IMR-90 (cell line): ENCODE measurements around the gene DNAH5. TPM values are rescaled to one million over a fixed set of nuclear protein-coding genes. Genes with fewer than 3 reads are reported as not detected.

ENCODE experiments used
- ATAC-seq: fragments of 200-7000 bp; cut with Tn5 transposase; 2 replicates; pipeline ENCODE4 v1.9.1; 2020; ENCODE audit warnings: low read depth, mild to moderate bottlenecking, moderate library complexity
- BruUV-seq: library from RNA; stranded (reverse); fragments of 400-500 nt; replicated peaks from 2 replicates; lab custom pipeline; 2021; lab: Mats Ljungman, UMichigan
- CTCF ChIA-PET: fragments of 300-600 bp; formaldehyde crosslinking; extraction: SDS; loops from one replicate; lab custom pipeline; 2021; ENCODE audit warnings: antibody characterized with exemption; lab: Yijun Ruan, JAX
- POLR2A ChIA-PET: fragments of 300-600 bp; sonication (Branson Sonifier 250); formaldehyde crosslinking; loops from one replicate; lab custom pipeline; 2022; ENCODE audit warnings: antibody characterized with exemption; ENCODE audit not compliant: unreplicated experiment; lab: Charles Lee
- DNase-seq: peaks from one replicate; pipeline ENCODE4 v3.0.0; 2013
- H2AFZ ChIP-seq: replicated peaks from 2 replicates; pipeline ENCODE3; 2013; ENCODE audit warnings: low read length, mild to moderate bottlenecking; ENCODE audit not compliant: poor library complexity
- H2AK5ac ChIP-seq: 2 replicates; pipeline ENCODE4 v1.6.1; 2013; ENCODE audit warnings: low read depth, low read length, inconsistent platforms
- H2AK9ac ChIP-seq: replicated peaks from 2 replicates; pipeline ENCODE3; 2013; ENCODE audit warnings: mild to moderate bottlenecking, low read depth, low read length, moderate library complexity; ENCODE audit not compliant: poor library complexity
- H2BK120ac ChIP-seq: 2 replicates; pipeline ENCODE4 v1.6.1; 2013; ENCODE audit warnings: low read depth, low read length, inconsistent platforms
- H2BK15ac ChIP-seq: 3 replicates; pipeline ENCODE4 v1.6.1; 2013; ENCODE audit warnings: low read depth, low read length, inconsistent platforms
- H2BK20ac ChIP-seq: 2 replicates; pipeline ENCODE4 v1.6.1; 2013; ENCODE audit warnings: low read depth, mild to moderate bottlenecking, inconsistent platforms, low read length, moderate library complexity
- H2BK5ac ChIP-seq: 2 replicates; pipeline ENCODE4 v1.6.1; 2013; ENCODE audit warnings: mild to moderate bottlenecking, low read depth, low read length, inconsistent platforms; ENCODE audit not compliant: poor library complexity, severe bottlenecking
- H3K14ac ChIP-seq: replicated peaks from 2 replicates; pipeline ENCODE4 v1.6.1; 2013; ENCODE audit warnings: low read depth, low read length, inconsistent platforms
- H3K18ac ChIP-seq: 2 replicates; pipeline ENCODE4 v1.6.1; 2013; ENCODE audit warnings: low read depth, low read length, control low read depth
- H3K23ac ChIP-seq: 2 replicates; pipeline ENCODE4 v1.6.1; 2013; ENCODE audit warnings: low read depth, low read length, inconsistent platforms
- H3K27ac ChIP-seq: 2 replicates; pipeline ENCODE4 v1.5.1; 2013; ENCODE audit warnings: mild to moderate bottlenecking, control low read depth, low read length; ENCODE audit not compliant: insufficient read depth
- H3K27me3 ChIP-seq: 2 replicates; pipeline ENCODE4 v1.6.1; 2013; ENCODE audit warnings: low read length; ENCODE audit not compliant: control insufficient read depth, insufficient read depth
- H3K36me3 ChIP-seq: 2 replicates; pipeline ENCODE4 v1.6.1; 2013; ENCODE audit warnings: low read length, mixed read lengths; ENCODE audit not compliant: control insufficient read depth, insufficient read depth
- H3K4ac ChIP-seq: 2 replicates; pipeline ENCODE4 v1.6.1; 2013; ENCODE audit warnings: low read depth, low read length, inconsistent platforms
- H3K4me1 ChIP-seq: 2 replicates; pipeline ENCODE4 v1.6.1; 2013; ENCODE audit warnings: low read length, mixed read lengths; ENCODE audit not compliant: control insufficient read depth, insufficient read depth
- H3K4me2 ChIP-seq: 2 replicates; pipeline ENCODE4 v1.6.1; 2013; ENCODE audit warnings: low read depth, mild to moderate bottlenecking, control low read depth, low read length, moderate library complexity
- H3K4me3 ChIP-seq: 2 replicates; pipeline ENCODE4 v1.5.1; 2013; ENCODE audit warnings: low read depth, mild to moderate bottlenecking, control low read depth, low read length, moderate library complexity; ENCODE audit not compliant: insufficient read depth
- H3K56ac ChIP-seq: 2 replicates; pipeline ENCODE4 v1.6.1; 2013; ENCODE audit warnings: low read length, inconsistent platforms; ENCODE audit not compliant: insufficient read depth; ENCODE audit errors: extremely low read depth
- H3K79me1 ChIP-seq, 2 experiments: 2 replicates each; pipeline ENCODE4 v1.6.1; 2013; ENCODE audit warnings: low read length in 2 of 2, inconsistent platforms in 1 of 2, low read depth in 1 of 2
- H3K9ac ChIP-seq: 2 replicates; pipeline ENCODE4 v1.6.1; 2013; ENCODE audit warnings: low read depth, low read length, control low read depth
- H3K9me1 ChIP-seq: 2 replicates; pipeline ENCODE4 v1.6.1; 2013; ENCODE audit warnings: low read length, inconsistent platforms; ENCODE audit not compliant: insufficient read depth
- H3K9me3 ChIP-seq: 2 replicates; pipeline ENCODE4 v1.6.1; 2013; ENCODE audit warnings: low read length; ENCODE audit not compliant: control insufficient read depth, insufficient read depth
- H4K20me1 ChIP-seq: 2 replicates; pipeline ENCODE4 v1.6.1; 2013; ENCODE audit warnings: low read length, inconsistent platforms; ENCODE audit not compliant: insufficient read depth
- H4K5ac ChIP-seq: 2 replicates; pipeline ENCODE4 v1.6.1; 2013; ENCODE audit warnings: mild to moderate bottlenecking, low read depth, low read length, control low read depth
- H4K8ac ChIP-seq, 2 experiments: 2 replicates each; pipeline ENCODE4 v1.6.1; 2013; ENCODE audit warnings: low read depth in 2 of 2, low read length in 2 of 2, control low read depth in 1 of 2, inconsistent platforms in 1 of 2
- H4K91ac ChIP-seq: 2 replicates; pipeline ENCODE4 v1.6.1; 2013; ENCODE audit warnings: low read depth, low read length, inconsistent platforms; ENCODE audit not compliant: insufficient read depth
- BHLHE40 ChIP-seq: fragments of 150-350 bp; IDR thresholded peaks from 2 replicates; pipeline ENCODE4 v1.6.1; 2016; ENCODE audit warnings: mild to moderate bottlenecking, low read depth, low read length
- CEBPB ChIP-seq: IDR thresholded peaks from 2 replicates; pipeline ENCODE4 v1.6.1; 2012; ENCODE audit warnings: low read depth, low read length, improper control_type of control experiment
- CHD1 ChIP-seq: IDR thresholded peaks from 2 replicates; pipeline ENCODE4 v1.6.1; 2012; ENCODE audit warnings: low read depth, low read length, improper control_type of control experiment
- MAFK ChIP-seq: IDR thresholded peaks from 2 replicates; pipeline ENCODE4 v1.6.1; 2012; ENCODE audit warnings: low read depth, low read length, improper control_type of control experiment
- MXI1 ChIP-seq: IDR thresholded peaks from 2 replicates; pipeline ENCODE4 v1.6.1; 2012; ENCODE audit warnings: low read depth, mild to moderate bottlenecking, low read length, moderate library complexity, borderline replicate concordance
- NFE2L2 ChIP-seq: fragments of 150-350 bp; IDR thresholded peaks from 2 replicates; pipeline ENCODE4 v1.6.1; 2016; ENCODE audit warnings: low read depth, mild to moderate bottlenecking, low read length
- RCOR1 ChIP-seq: IDR thresholded peaks from 2 replicates; pipeline ENCODE4 v1.6.1; 2012; ENCODE audit warnings: mild to moderate bottlenecking, low read length, improper control_type of control experiment; ENCODE audit not compliant: insufficient replicate concordance
- RFX5 ChIP-seq: IDR thresholded peaks from 2 replicates; pipeline ENCODE4 v1.8.0; 2012; ENCODE audit warnings: low read depth, mild to moderate bottlenecking, low read length, moderate library complexity
- SMC3 ChIP-seq: fragments of 150-350 bp; IDR thresholded peaks from 2 replicates; pipeline ENCODE4 v1.6.1; 2016; ENCODE audit warnings: low read depth, mild to moderate bottlenecking, antibody characterized with exemption, low read length, moderate library complexity
- WGBS, 2 experiments: methylation state at CpG; one replicate each; pipeline versions ENCODE4 v1.1.5 to v1.1.7; 2013; ENCODE audit warnings: missing lambda C conversion rate in 2 of 2; ENCODE audit not compliant: insufficient read length in 1 of 2; ENCODE audit errors: extremely low coverage in 2 of 2; 5-methylcytosine and 5-hydroxymethylcytosine counted together
- dilution Hi-C: fragments of 300-500 bp; cut with HindIII; formaldehyde crosslinking; loops from one replicate; pipeline ENCODE4 v1.14.3; 2018; ENCODE audit warnings: low sequenced_read_pairs; ENCODE audit not compliant: unreplicated experiment
- in situ Hi-C: fragments of 300-500 bp; cut with MboI; formaldehyde crosslinking; loops from 3 replicates; pipeline ENCODE4 v1.14.3; 2019; ENCODE audit warnings: low sequenced_read_pairs, inconsistent platforms, mixed read lengths
- intact Hi-C: fragments of 100-400 bp; cut with micrococcal nuclease; formaldehyde crosslinking; loops from 2 replicates; pipeline ENCODE4 v1.10.0; 2022
- polyA plus RNA-seq, 3 experiments: library from polyadenylated mRNA; depleted of rRNA; stranded (reverse); fragments of >200 nt; gene quantifications; 2 replicates each; pipeline ENCODE4 v1.2.3, GENCODE V29; 2012; ENCODE audit warnings: low replicate concordance in 1 of 3
- total RNA-seq: library from RNA; depleted of rRNA; stranded (reverse); fragments of >200 nt; gene quantifications from 2 replicates; pipeline ENCODE4 v1.2.3, GENCODE V29; 2012
- TF ChIP-seq, protein P1 (sequence below): fragments of 150-350 bp; IDR thresholded peaks from 2 replicates; pipeline ENCODE4 v1.6.1; 2016; ENCODE audit warnings: low read depth, mild to moderate bottlenecking, low read length, moderate library complexity, borderline replicate concordance
- TF ChIP-seq, protein P2 (sequence below): fragments of 150-350 bp; IDR thresholded peaks from 2 replicates; pipeline ENCODE4 v1.6.1; 2017; ENCODE audit warnings: mild to moderate bottlenecking, antibody characterized with exemption, low read length, low read depth
- TF ChIP-seq, protein P3 (sequence below): conservative IDR thresholded peaks from 2 replicates; pipeline ENCODE4 v1.5.1; 2012; ENCODE audit warnings: mild to moderate bottlenecking, low read depth, low read length, improper control_type of control experiment

Gene DNAH5
- total and polyA plus RNA-seq, 2 of the 4 experiments (the other 2 are of a cell fraction), result 1.9 to 4.3 TPM

DNA sequence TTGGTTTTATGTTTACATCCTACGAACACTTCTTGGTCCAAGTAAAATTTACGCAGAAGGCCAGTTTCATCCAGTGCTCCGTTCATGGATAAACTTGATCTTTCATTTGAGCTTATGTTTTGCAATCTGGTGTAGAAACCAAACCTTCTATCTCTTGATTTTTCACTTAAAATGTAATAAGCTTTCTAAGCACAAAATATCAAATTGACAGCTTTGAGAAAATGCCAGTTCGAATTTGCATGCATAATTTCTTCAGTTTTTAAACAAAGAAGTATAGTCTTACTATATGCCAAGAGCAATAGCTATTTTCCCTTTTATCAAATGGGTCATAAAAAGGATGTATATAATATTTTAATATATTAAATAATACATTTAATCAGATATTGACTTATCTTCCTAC lies 17.8 kb downstream of the DNAH5 start:
- in situ Hi-C loops, result no loop called here
- Histone ChIP-seq H3K27me3 (no peaks in the 10 kb centered on the region), H3K14ac (no peak overlapping the region), H3K4ac (no peak overlapping the region), H3K4me3 (no peak overlapping the region), H3K79me1 (0 out of 4 replicates have a peak, but pooled peaks cover 0 to 4% of the 10 kb centered on the region in 2 experiments), H2BK20ac (no peak overlapping the region), H4K8ac (no peak overlapping the region), H2AK9ac (no peak overlapping the region), H2AK5ac (no peak overlapping the region), H3K36me3 (peaks cover 41% of the 10 kb centered on the region), H3K18ac (no peak overlapping the region), H4K5ac (no peak overlapping the region), H2BK120ac (no peak overlapping the region), H4K20me1 (no peaks in the 10 kb centered on the region), H3K9me3 (no peaks in the 10 kb centered on the region), H2AFZ (no peak overlapping the region), H3K56ac (no peak overlapping the region), H3K4me2 (no peak overlapping the region), H3K9ac (no peak overlapping the region), H3K27ac (no peak overlapping the region), H4K91ac (no peak overlapping the region), H2BK15ac (no peak overlapping the region), H2BK5ac (no peak overlapping the region), H3K4me1 (peaks cover 2% of the 10 kb centered on the region; the same call in 1 of the 2 replicates), H3K23ac (no peak overlapping the region), H3K9me1 (peaks cover 3% of the 10 kb centered on the region)
- no CpG with 5 or more reads among the region's 4 CpGs for WGBS, 2 experiments
- intact Hi-C loops, result no loop called here
- CTCF ChIA-PET, result no interaction called here
- POLR2A ChIA-PET, result no interaction called here
- ATAC-seq, result no peak
- no peak for DNase-seq
- no TSS peak for BruUV-seq
- no peak for TF ChIP-seq RCOR1
- no peak for TF ChIP-seq BHLHE40
- TF ChIP-seq CEBPB, result no peak
- no peak for TF ChIP-seq RFX5
- TF ChIP-seq NFE2L2, result no peak
- no peak for TF ChIP-seq SMC3
- no peak for TF ChIP-seq CHD1
- TF ChIP-seq, protein P1, sequence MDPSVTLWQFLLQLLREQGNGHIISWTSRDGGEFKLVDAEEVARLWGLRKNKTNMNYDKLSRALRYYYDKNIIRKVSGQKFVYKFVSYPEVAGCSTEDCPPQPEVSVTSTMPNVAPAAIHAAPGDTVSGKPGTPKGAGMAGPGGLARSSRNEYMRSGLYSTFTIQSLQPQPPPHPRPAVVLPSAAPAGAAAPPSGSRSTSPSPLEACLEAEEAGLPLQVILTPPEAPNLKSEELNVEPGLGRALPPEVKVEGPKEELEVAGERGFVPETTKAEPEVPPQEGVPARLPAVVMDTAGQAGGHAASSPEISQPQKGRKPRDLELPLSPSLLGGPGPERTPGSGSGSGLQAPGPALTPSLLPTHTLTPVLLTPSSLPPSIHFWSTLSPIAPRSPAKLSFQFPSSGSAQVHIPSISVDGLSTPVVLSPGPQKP, result no peak
- TF ChIP-seq, protein P2, sequence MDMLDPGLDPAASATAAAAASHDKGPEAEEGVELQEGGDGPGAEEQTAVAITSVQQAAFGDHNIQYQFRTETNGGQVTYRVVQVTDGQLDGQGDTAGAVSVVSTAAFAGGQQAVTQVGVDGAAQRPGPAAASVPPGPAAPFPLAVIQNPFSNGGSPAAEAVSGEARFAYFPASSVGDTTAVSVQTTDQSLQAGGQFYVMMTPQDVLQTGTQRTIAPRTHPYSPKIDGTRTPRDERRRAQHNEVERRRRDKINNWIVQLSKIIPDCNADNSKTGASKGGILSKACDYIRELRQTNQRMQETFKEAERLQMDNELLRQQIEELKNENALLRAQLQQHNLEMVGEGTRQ, result no peak
- TF ChIP-seq, protein P3, sequence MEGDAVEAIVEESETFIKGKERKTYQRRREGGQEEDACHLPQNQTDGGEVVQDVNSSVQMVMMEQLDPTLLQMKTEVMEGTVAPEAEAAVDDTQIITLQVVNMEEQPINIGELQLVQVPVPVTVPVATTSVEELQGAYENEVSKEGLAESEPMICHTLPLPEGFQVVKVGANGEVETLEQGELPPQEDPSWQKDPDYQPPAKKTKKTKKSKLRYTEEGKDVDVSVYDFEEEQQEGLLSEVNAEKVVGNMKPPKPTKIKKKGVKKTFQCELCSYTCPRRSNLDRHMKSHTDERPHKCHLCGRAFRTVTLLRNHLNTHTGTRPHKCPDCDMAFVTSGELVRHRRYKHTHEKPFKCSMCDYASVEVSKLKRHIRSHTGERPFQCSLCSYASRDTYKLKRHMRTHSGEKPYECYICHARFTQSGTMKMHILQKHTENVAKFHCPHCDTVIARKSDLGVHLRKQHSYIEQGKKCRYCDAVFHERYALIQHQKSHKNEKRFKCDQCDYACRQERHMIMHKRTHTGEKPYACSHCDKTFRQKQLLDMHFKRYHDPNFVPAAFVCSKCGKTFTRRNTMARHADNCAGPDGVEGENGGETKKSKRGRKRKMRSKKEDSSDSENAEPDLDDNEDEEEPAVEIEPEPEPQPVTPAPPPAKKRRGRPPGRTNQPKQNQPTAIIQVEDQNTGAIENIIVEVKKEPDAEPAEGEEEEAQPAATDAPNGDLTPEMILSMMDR, result no peak
- TF ChIP-seq MXI1, result no peak
- no peak for TF ChIP-seq MAFK
- dilution Hi-C loops, result no loop called here
